ENCODE results near the gene VWA8.

Gene VWA8

GRCh38 chr13:41603917-41604316 lies 357.0 kb downstream of the VWA8 start:
- H3K36me3 ChIP-seq (ENCODE audit: control insufficient read depth, low read length) = no peaks in the 10 kb centered on the region; the same call in 1 of the 2 replicates
- H3K4me2 ChIP-seq (ENCODE audit: low read length) = no peak overlapping the region
- TF ChIP-seq EZH2phosphoT487 (IDR thresholded peaks at IDR 0.05; ENCODE audit: borderline replicate concordance, low read length) (no peak), CTCF (IDR thresholded peaks at IDR 0.05; ENCODE audit: low read depth, low read length, poor library complexity, severe bottlenecking) (no peak)

GRCh38 chr13:41601718-41602445 lies 359.0 kb downstream of the VWA8 start:
- Histone ChIP-seq H3F3A (ENCODE audit: control insufficient read depth, insufficient read depth) (0 out of 2 replicates have a peak, but pooled peaks cover 2% of the 10 kb centered on the region), H3K36me3 (ENCODE audit: control insufficient read depth, low read length) (no peaks in the 10 kb centered on the region; the same call in 1 of the 2 replicates), H3K9me2 (replicated peaks; ENCODE audit: control insufficient read depth, low read length) (no peaks in the 10 kb centered on the region), H4K20me1 (ENCODE audit: control insufficient read depth, insufficient read depth, low read depth, low read length) (no peaks in the 10 kb centered on the region), H3K27ac (ENCODE audit: low read depth, low read length) (no peak overlapping the region), H3K9me3 (ENCODE audit: control insufficient read depth, insufficient read depth, low read length) (no peaks in the 10 kb centered on the region), H3K79me2 (ENCODE audit: control insufficient read depth, low read length) (no peaks in the 10 kb centered on the region), H3K4me1 (ENCODE audit: control insufficient read depth, low read length) (peaks cover 2% of the 10 kb centered on the region), H3K4me3 (ENCODE audit: low read length) (no peak overlapping the region), H3K27me3 (ENCODE audit: control insufficient read depth, low read length) (no peaks in the 10 kb centered on the region), H3K4me2 (ENCODE audit: low read length) (no peak overlapping the region)
- TF ChIP-seq CTCF (IDR thresholded peaks at IDR 0.05; ENCODE audit: low read depth, low read length, poor library complexity, severe bottlenecking) = no peak
- TF ChIP-seq EZH2phosphoT487 (IDR thresholded peaks at IDR 0.05; ENCODE audit: borderline replicate concordance, low read length) = no peak

More at GRCh38 chr13:41603917-41604316, 357.0 kb downstream of the VWA8 start:
- no peaks in the 10 kb centered on the region for H3K27me3 ChIP-seq (ENCODE audit: control insufficient read depth, low read length)
- 0 out of 2 replicates have a peak, but pooled peaks cover 2% of the 10 kb centered on the region for H3F3A ChIP-seq (ENCODE audit: control insufficient read depth, insufficient read depth)
- no peaks in the 10 kb centered on the region for H3K9me3 ChIP-seq (ENCODE audit: control insufficient read depth, insufficient read depth, low read length)
- H3K9me2 ChIP-seq (replicated peaks; ENCODE audit: control insufficient read depth, low read length) = no peaks in the 10 kb centered on the region
- no peaks in the 10 kb centered on the region for H3K4me1 ChIP-seq (ENCODE audit: control insufficient read depth, low read length)
- H3K4me3 ChIP-seq (ENCODE audit: low read length) = no peak overlapping the region
- H3K79me2 ChIP-seq (ENCODE audit: control insufficient read depth, low read length) = no peaks in the 10 kb centered on the region
- H3K27ac ChIP-seq (ENCODE audit: low read depth, low read length) = no peak overlapping the region
- H4K20me1 ChIP-seq (ENCODE audit: control insufficient read depth, insufficient read depth, low read depth, low read length) = no peaks in the 10 kb centered on the region

- no peaks in the 10 kb centered on the region for H3K36me3 ChIP-seq (ENCODE audit: control insufficient read depth, low read length)
- H3F3A ChIP-seq (ENCODE audit: control insufficient read depth, insufficient read depth) = 0 out of 2 replicates have a peak, but pooled peaks cover 2% of the 10 kb centered on the region
- no peak overlapping the region for H3K4me2 ChIP-seq (ENCODE audit: low read length)
- no peaks in the 10 kb centered on the region for H3K79me2 ChIP-seq (ENCODE audit: control insufficient read depth, low read length)
- peaks cover 19% of the 10 kb centered on the region for H3K4me1 ChIP-seq (ENCODE audit: control insufficient read depth, low read length)
- H3K27ac ChIP-seq (ENCODE audit: low read depth, low read length) = no peak overlapping the region
- H3K9me2 ChIP-seq (replicated peaks; ENCODE audit: control insufficient read depth, low read length) = no peaks in the 10 kb centered on the region
- no peaks in the 10 kb centered on the region for H3K27me3 ChIP-seq (ENCODE audit: control insufficient read depth, low read length)
- no peaks in the 10 kb centered on the region for H3K9me3 ChIP-seq (ENCODE audit: control insufficient read depth, insufficient read depth, low read length)
- H4K20me1 ChIP-seq (ENCODE audit: control insufficient read depth, insufficient read depth, low read depth, low read length) = no peaks in the 10 kb centered on the region
- TF ChIP-seq CTCF (IDR thresholded peaks at IDR 0.05; ENCODE audit: low read depth, low read length, poor library complexity, severe bottlenecking) (no peak), EZH2phosphoT487 (IDR thresholded peaks at IDR 0.05; ENCODE audit: borderline replicate concordance, low read length) (no peak)
- no peak overlapping the region for H3K4me3 ChIP-seq (ENCODE audit: low read length)
These were observed 361.3 kb downstream of the VWA8 start for GRCh38 chr13:41599619-41600018.
